Islet of Langerhans (tissue), 1 donor: Measurements from ENCODE around the gene FCRL3.

ENCODE experiments used
- FAIRE-seq: peaks from one replicate; lab custom pipeline; 2011; peaks lifted over from hg19 to GRCh38; lab: Jason Lieb, UNC

Gene FCRL3

GRCh38 chr1:157682710-157683437 is 17.7 kb downstream of the FCRL3 start:
- no peak for FAIRE-seq

GRCh38 chr1:157678721-157679120 is 21.8 kb downstream of the FCRL3 start:
- FAIRE-seq = no peak

- FAIRE-seq = no peak
Measured at GRCh38 chr1:157673008-157673407, 27.6 kb downstream of the FCRL3 start.

GRCh38 chr1:157671895-157672294 is 28.7 kb downstream of the FCRL3 start:
- no peak for FAIRE-seq

- no peak for FAIRE-seq
Measured at GRCh38 chr1:157659576-157660247, 40.9 kb downstream of the FCRL3 start.

GRCh38 chr1:157658571-157658970 is 42.0 kb downstream of the FCRL3 start:
- no peak for FAIRE-seq

GRCh38 chr1:157653494-157653873 is 47.1 kb downstream of the FCRL3 start:
- no peak for FAIRE-seq

- FAIRE-seq = no peak
Measured at GRCh38 chr1:157652859-157653493, 47.6 kb downstream of the FCRL3 start.

GRCh38 chr1:157648317-157648716 is 52.3 kb downstream of the FCRL3 start:
- FAIRE-seq = no peak

- no peak for FAIRE-seq
Measured at GRCh38 chr1:157646144-157646543, 54.4 kb downstream of the FCRL3 start.

GRCh38 chr1:157641177-157641576 is 59.4 kb downstream of the FCRL3 start:
- FAIRE-seq = no peak

GRCh38 chr1:157639800-157640199 is 60.8 kb downstream of the FCRL3 start:
- no peak for FAIRE-seq

GRCh38 chr1:157628773-157629172 is 71.8 kb downstream of the FCRL3 start:
- no peak for FAIRE-seq
